Lower leg skin (tissue), 4 donors: ENCODE data around the gene NR3C2. TPM values are rescaled to one million over a fixed set of nuclear protein-coding genes. Genes with fewer than 3 reads are reported as not detected.
A peak's percentile ranks its signal among the peaks of the same experiment; 100 is the strongest.

ENCODE experiments used
- DNase-seq, 2 donors: peaks; one replicate each; pipeline ENCODE4 v3.0.0-alpha.2; 2019; ENCODE audit warnings: low spot score in 2 of 2
- H3K4me3 ChIP-seq: fragments of 200-600 bp; sonication (generic); 2 replicates; pipeline ENCODE4 v1.5.1; 2017; ENCODE audit warnings: mild to moderate bottlenecking, low read depth; ENCODE audit not compliant: poor library complexity, severe bottlenecking
- POLR2A ChIP-seq, 2 donors: fragments of 450-650 bp; IDR thresholded peaks; one replicate each; pipeline ENCODE4 v1.6.1; 2016 to 2017; ENCODE audit warnings: antibody characterized with exemption in 2 of 2, mild to moderate bottlenecking in 1 of 2, moderate library complexity in 1 of 2
- WGBS, 2 donors: methylation state at CpG; one replicate each; pipeline ENCODE4 v1.1.5; 2018; 5-methylcytosine and 5-hydroxymethylcytosine counted together
- intact Hi-C: fragments of 100-400 bp; cut with DNase I; formaldehyde crosslinking; loops from one replicate; pipeline ENCODE4 v1.15.0; 2023; ENCODE audit warnings: low total_unique reads
- total RNA-seq, 4 donors: library from RNA; depleted of rRNA; stranded (reverse); fragments of >200 nt; gene quantifications; one replicate each; pipeline ENCODE4 v1.1.0, GENCODE V29; 2016
- TF ChIP-seq, protein P1 (sequence below), 3 donors: fragments of 450-650 bp; IDR thresholded peaks; one replicate each; pipeline ENCODE4 v1.5.1; 2016; ENCODE audit warnings: antibody characterized with exemption in 3 of 3, mild to moderate bottlenecking in 3 of 3, moderate library complexity in 2 of 3

The NR3C2 gene
- total RNA-seq, 4 donors from 2014 or later = 9.7 to 21.3 (median 10.6) TPM

DNA sequence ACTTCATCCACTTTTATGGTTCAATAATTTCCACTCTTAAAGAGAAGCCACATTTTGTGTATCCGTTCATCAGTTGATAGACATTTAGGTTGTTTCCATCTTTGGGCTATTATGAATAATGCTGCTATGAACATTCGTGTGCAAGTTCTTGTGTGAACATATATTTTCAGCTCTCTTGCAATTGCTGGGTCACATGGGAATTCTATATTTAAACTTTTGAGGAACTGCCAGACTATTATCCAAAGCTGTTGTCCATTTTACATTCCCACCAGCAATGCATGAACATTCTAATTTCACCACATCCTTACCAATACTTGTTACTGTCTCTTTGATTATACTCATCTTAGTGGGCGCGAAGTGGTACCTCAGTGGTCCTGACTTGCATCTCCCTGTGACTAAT lies 61.9 kb downstream of the NR3C2 start:
- TF ChIP-seq POLR2A (IDR thresholded peaks at IDR 0.05) = no peak
- TF ChIP-seq, protein P1, sequence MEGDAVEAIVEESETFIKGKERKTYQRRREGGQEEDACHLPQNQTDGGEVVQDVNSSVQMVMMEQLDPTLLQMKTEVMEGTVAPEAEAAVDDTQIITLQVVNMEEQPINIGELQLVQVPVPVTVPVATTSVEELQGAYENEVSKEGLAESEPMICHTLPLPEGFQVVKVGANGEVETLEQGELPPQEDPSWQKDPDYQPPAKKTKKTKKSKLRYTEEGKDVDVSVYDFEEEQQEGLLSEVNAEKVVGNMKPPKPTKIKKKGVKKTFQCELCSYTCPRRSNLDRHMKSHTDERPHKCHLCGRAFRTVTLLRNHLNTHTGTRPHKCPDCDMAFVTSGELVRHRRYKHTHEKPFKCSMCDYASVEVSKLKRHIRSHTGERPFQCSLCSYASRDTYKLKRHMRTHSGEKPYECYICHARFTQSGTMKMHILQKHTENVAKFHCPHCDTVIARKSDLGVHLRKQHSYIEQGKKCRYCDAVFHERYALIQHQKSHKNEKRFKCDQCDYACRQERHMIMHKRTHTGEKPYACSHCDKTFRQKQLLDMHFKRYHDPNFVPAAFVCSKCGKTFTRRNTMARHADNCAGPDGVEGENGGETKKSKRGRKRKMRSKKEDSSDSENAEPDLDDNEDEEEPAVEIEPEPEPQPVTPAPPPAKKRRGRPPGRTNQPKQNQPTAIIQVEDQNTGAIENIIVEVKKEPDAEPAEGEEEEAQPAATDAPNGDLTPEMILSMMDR (IDR thresholded peaks at IDR 0.05) = no peak
- intact Hi-C loops = no loop called here
- DNase-seq = no peak
- no peak overlapping the region for H3K4me3 ChIP-seq
- WGBS, 2 donors = 86 to 91% methylated on average over 4 of the region's 4 CpGs

DNA sequence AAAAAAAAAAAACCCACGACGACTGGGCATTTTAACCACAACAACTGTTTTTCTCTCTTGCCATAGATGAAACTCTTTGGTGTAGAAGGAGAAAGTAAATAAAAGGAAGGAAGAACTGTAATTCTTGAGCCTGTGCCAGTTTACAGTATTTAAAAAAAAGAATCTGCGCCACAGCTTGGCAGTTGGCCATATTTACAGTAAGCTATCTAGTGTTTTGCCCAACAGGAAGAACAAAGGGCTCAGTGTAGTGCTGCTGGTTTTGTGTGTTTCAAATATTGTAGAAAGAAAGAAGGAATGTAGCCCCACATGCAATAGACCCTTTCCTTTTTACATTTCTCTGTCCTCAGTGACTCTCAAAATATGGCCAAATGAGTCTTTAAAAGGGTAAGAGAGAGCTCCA lies 66.1 kb downstream of the NR3C2 start:
- no peak overlapping the region for H3K4me3 ChIP-seq
- 22 to 25% methylated on average over 3 of the region's 3 CpGs for WGBS, 2 donors
- DNase-seq = peak in 1 of 2 donors; percentile 43
- TF ChIP-seq, protein P1 (IDR thresholded peaks at IDR 0.05) = no peak
- intact Hi-C loops = no loop called here

GRCh38 chr4:148375584-148375983 lies 66.6 kb downstream of the NR3C2 start:
- intact Hi-C loops = no loop called here
- H3K4me3 ChIP-seq = no peak overlapping the region
- no peak for DNase-seq
- 62 to 65% methylated on average over 3 of the region's 3 CpGs for WGBS, 2 donors
- TF ChIP-seq, protein P1 (IDR thresholded peaks at IDR 0.05) = no peak
- no peak for TF ChIP-seq POLR2A (IDR thresholded peaks at IDR 0.05)

DNA sequence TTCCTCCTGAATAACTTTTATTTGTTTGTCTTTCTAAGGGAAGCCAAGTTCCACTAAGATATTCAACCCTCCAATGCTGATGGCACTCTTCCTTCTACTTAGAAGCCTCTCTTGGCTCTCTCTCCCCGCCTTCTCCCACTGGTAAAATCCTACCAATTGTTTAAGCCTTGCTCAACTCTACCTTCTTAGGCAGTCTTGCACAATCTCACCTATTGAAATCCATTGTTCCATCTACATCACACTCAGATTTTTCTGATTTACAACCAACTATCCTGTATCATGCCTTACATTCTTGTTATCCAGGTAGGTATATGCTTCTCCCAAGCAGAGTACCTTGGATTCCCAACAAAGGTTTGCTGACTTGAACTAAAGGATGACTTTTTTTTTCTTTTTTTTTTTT lies 69.1 kb downstream of the NR3C2 start:
- no peak for DNase-seq
- TF ChIP-seq POLR2A (IDR thresholded peaks at IDR 0.05) = no peak
- TF ChIP-seq, protein P1 (IDR thresholded peaks at IDR 0.05) = no peak
- no peak overlapping the region for H3K4me3 ChIP-seq
- intact Hi-C loops = no loop called here
- 45 to 88% methylated on average over 1 of the region's 1 CpG for WGBS, 2 donors

DNA sequence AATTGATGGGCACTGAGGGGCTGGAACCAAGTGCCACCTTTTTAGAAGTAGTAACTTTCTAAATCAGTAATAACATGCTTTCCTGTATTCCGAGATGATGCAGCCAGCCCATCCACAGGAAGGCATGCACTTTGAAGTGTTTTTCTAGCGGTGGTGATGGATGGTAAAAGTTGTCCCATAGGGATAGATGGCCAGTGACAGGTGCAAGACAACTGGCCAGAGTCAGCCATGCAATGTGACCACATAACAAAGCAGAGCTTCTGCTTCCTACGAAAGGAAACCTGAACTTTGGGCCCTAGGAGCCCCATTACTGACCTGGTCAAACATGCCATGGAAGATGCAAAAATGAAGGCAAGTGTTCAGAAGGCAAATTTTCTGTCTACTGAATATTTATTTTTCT lies 72.3 kb downstream of the NR3C2 start:
- no peak overlapping the region for H3K4me3 ChIP-seq
- 86 to 87% methylated on average over 3 of the region's 3 CpGs for WGBS, 2 donors
- no peak for TF ChIP-seq POLR2A (IDR thresholded peaks at IDR 0.05)
- TF ChIP-seq, protein P1 (IDR thresholded peaks at IDR 0.05) = no peak
- intact Hi-C loops = no loop called here
- no peak for DNase-seq

- DNase-seq = no peak
- intact Hi-C loops = loop anchor here (1.0 kb wide), 1 partner anchor 25 kb away; no protein-coding TSS in a partner anchor
- whole genome bisulfite sequencing, 2 donors = 92 to 95% methylated on average over 4 of the region's 4 CpGs
- no peak overlapping the region for H3K4me3 ChIP-seq
- TF ChIP-seq POLR2A (IDR thresholded peaks at IDR 0.05) = no peak
- TF ChIP-seq, protein P1 (IDR thresholded peaks at IDR 0.05) = no peak
Measured at GRCh38 chr4:148367756-148368155, 74.5 kb downstream of the NR3C2 start.
